Gastroesophageal sphincter (tissue), 4 donors: ENCODE data around the gene WBP2. TPM values are rescaled to one million over a fixed set of nuclear protein-coding genes. Genes with fewer than 3 reads are reported as not detected.
"Not testable (repeated sequence)": the region's sequence is repeated elsewhere in the genome, so short reads cannot be mapped to it uniquely, and the experiment has no call there.

Source experiments
- ATAC-seq: fragments of 150-250 bp; one replicate; pipeline ENCODE4 v1.9.1; 2016; ENCODE audit warnings: mild to moderate bottlenecking, moderate library complexity
- H3K27ac ChIP-seq, 4 donors: fragments of 200-600 bp; sonication (generic) in 3 of 4; 1 replicate in 3 of 4; 2 replicates in 1 of 4; pipeline ENCODE4 v1.5.1; 2016 to 2019
- H3K27me3 ChIP-seq: fragments of 200-600 bp; sonication (generic); one replicate; pipeline ENCODE4 v1.5.1; 2019
- H3K36me3 ChIP-seq, 2 donors: fragments of 200-600 bp; sonication (generic); one replicate each; pipeline ENCODE4 v1.5.1; 2019; ENCODE audit warnings: control low read depth in 1 of 2
- H3K4me1 ChIP-seq, 3 donors: fragments of 200-600 bp; sonication (generic); 1 replicate in 2 of 3; 2 replicates in 1 of 3; pipeline ENCODE4 v1.5.1; 2016 to 2019; ENCODE audit warnings: control low read depth in 2 of 3
- H3K4me3 ChIP-seq, 2 donors: fragments of 200-600 bp; sonication (generic); one replicate each; pipeline ENCODE4 v1.5.1; 2019; ENCODE audit warnings: mild to moderate bottlenecking in 1 of 2, moderate library complexity in 1 of 2
- H3K9me3 ChIP-seq, 3 donors: fragments of 200-600 bp; sonication (generic); one replicate each; pipeline ENCODE4 v1.5.1; 2017 to 2019; ENCODE audit warnings: control low read depth in 2 of 3
- CTCF ChIP-seq, 4 experiments: fragments of 200-600 bp in 2 of 4; fragments of 450-650 bp in 2 of 4; sonication (generic) in 1 of 4; IDR thresholded peaks; one replicate each; pipeline ENCODE4 v1.5.1; 2017 to 2019; ENCODE audit warnings: antibody characterized with exemption in 4 of 4, mild to moderate bottlenecking in 2 of 4, moderate library complexity in 2 of 4
- EP300 ChIP-seq: sonication (generic); formaldehyde crosslinking; IDR thresholded peaks from one replicate; pipeline ENCODE4 v1.6.1; 2017; ENCODE audit warnings: antibody characterized with exemption, mild to moderate bottlenecking
- POLR2A ChIP-seq, 2 donors: fragments of 450-650 bp; IDR thresholded peaks; one replicate each; pipeline ENCODE4 v1.6.1; 2017; ENCODE audit warnings: antibody characterized with exemption in 2 of 2, mild to moderate bottlenecking in 2 of 2, moderate library complexity in 1 of 2
- POLR2AphosphoS5 ChIP-seq: sonication (generic); formaldehyde crosslinking; IDR thresholded peaks from one replicate; pipeline ENCODE4 v1.6.1; 2017; ENCODE audit warnings: antibody characterized with exemption
- WGBS, 2 donors: methylation state at CpG; one replicate each; pipeline ENCODE4 v1.1.5; 2018; ENCODE audit warnings: low coverage in 1 of 2; 5-methylcytosine and 5-hydroxymethylcytosine counted together
- total RNA-seq, 4 donors: library from RNA; depleted of rRNA; stranded (reverse); fragments of >200 nt; gene quantifications; one replicate each; pipeline ENCODE4 v1.1.0, GENCODE V29; 2016

The WBP2 gene
- total RNA-seq, 4 donors from 2014 or later = 50.0 to 83.9 (median 57.6) TPM

GRCh38 chr17:75891605-75892555 lies 36.7 kb upstream of the WBP2 start:
- Histone ChIP-seq H3K27me3 (no peaks in the 10 kb centered on the region), H3K36me3 (peaks cover 0 to 55% of the 10 kb centered on the region in 2 donors), H3K4me1 (peaks cover 0 to 48% (median 18%) of the 10 kb centered on the region in 3 donors), H3K27ac (peak overlapping the region in 1 of 4 donors; percentile 96), H3K4me3 (no peak overlapping the region), H3K9me3 (no peaks in the 10 kb centered on the region)
- ATAC-seq = no peak
- 80% methylated on average over 2 of the region's 32 CpGs; no CpG with 5 or more reads in 1 of the 2 donors for WGBS, 2 donors
- TF ChIP-seq POLR2AphosphoS5 = no peak
- no peak for TF ChIP-seq EP300
- no peak for TF ChIP-seq CTCF (IDR thresholded peaks at IDR 0.05)
- TF ChIP-seq POLR2A (IDR thresholded peaks at IDR 0.05) = no peak

- peaks cover 0 to 48% (median 18%) of the 10 kb centered on the region in 3 donors for H3K4me1 ChIP-seq
- H3K27ac ChIP-seq = no peak overlapping the region
- TF ChIP-seq EP300 = no peak
- TF ChIP-seq CTCF (IDR thresholded peaks at IDR 0.05) = no peak
- TF ChIP-seq POLR2A (IDR thresholded peaks at IDR 0.05) = no peak
- TF ChIP-seq POLR2AphosphoS5 = no peak
- H3K36me3 ChIP-seq = peaks cover 0 to 55% of the 10 kb centered on the region in 2 donors
- no peak overlapping the region for H3K4me3 ChIP-seq
- H3K27me3 ChIP-seq = no peaks in the 10 kb centered on the region
- no peaks in the 10 kb centered on the region for H3K9me3 ChIP-seq
- WGBS, 2 donors = 93% methylated on average over 11 of the region's 31 CpGs; no CpG with 5 or more reads in 1 of the 2 donors
- ATAC-seq = no peak
Measured at GRCh38 chr17:75891022-75891604, 36.0 kb upstream of the WBP2 start.

GRCh38 chr17:75889454-75889853 lies 34.3 kb upstream of the WBP2 start:
- TF ChIP-seq POLR2A (IDR thresholded peaks at IDR 0.05) (no peak), POLR2AphosphoS5 (no peak)
- 100% methylated on average over 1 of the region's 6 CpGs; no CpG with 5 or more reads in 1 of the 2 donors for WGBS, 2 donors
- Histone ChIP-seq H3K9me3 (no peaks in the 10 kb centered on the region), H3K4me1 (peaks cover 0 to 31% (median 4%) of the 10 kb centered on the region in 3 donors), H3K36me3 (peaks cover 0 to 55% of the 10 kb centered on the region in 2 donors), H3K4me3 (no peak overlapping the region), H3K27ac (no peak overlapping the region), H3K27me3 (no peaks in the 10 kb centered on the region)
- ATAC-seq = no peak

GRCh38 chr17:75888484-75888883 lies 33.3 kb upstream of the WBP2 start:
- Histone ChIP-seq H3K9me3 (no peaks in the 10 kb centered on the region), H3K27ac (no peak overlapping the region), H3K4me1 (peaks cover 0 to 22% (median 1%) of the 10 kb centered on the region in 3 donors), H3K4me3 (no peak overlapping the region), H3K27me3 (no peaks in the 10 kb centered on the region), H3K36me3 (peaks cover 0 to 55% of the 10 kb centered on the region in 2 donors)
- TF ChIP-seq POLR2AphosphoS5 (no peak), EP300 (no peak), CTCF (IDR thresholded peaks at IDR 0.05) (no peak), POLR2A (IDR thresholded peaks at IDR 0.05) (no peak)
- WGBS, 2 donors = 86 to 93% methylated on average over 2 to 4 of the region's 6 CpGs
- no peak for ATAC-seq

- WGBS, 2 donors = 20 to 94% methylated on average over 1 to 6 of the region's 9 CpGs
- not testable (repeated sequence) for H3K9me3 ChIP-seq, H3K27me3 ChIP-seq, H3K4me3 ChIP-seq, ATAC-seq, H3K27ac ChIP-seq, H3K4me1 ChIP-seq
- H3K36me3 ChIP-seq = peaks cover 0 to 36% of the 10 kb centered on the region in 2 donors
Measured at GRCh38 chr17:75885860-75886259, 30.7 kb upstream of the WBP2 start.
